ENCODE data around the gene CLSTN1.

DNA sequence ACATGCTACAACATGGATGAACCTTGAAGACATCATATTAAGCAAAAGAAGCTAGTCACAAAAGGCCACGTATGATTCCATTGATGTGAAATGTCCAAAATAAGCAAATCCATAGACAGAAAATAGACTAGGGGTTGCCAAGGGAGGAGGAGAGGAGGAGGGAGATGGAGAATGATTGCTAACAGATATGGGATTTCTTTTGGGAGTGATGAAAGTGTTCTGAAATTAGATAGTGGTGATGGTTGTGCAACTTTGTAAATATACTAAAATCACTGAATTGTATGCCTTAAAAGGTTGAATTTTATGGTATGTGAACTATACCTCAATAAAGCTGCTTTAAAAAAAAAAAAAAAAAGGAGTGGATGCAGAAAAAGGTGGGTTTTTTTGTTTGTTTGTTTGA is 7.6 kb downstream of the CLSTN1 start:
- no peak for TF ChIP-seq SUZ12 (IDR thresholded peaks at IDR 0.05; ENCODE audit: low read length)
- TF ChIP-seq HDAC6 (IDR thresholded peaks at IDR 0.05; ENCODE audit: low read depth, low read length) = no peak
- TF ChIP-seq, protein P1, sequence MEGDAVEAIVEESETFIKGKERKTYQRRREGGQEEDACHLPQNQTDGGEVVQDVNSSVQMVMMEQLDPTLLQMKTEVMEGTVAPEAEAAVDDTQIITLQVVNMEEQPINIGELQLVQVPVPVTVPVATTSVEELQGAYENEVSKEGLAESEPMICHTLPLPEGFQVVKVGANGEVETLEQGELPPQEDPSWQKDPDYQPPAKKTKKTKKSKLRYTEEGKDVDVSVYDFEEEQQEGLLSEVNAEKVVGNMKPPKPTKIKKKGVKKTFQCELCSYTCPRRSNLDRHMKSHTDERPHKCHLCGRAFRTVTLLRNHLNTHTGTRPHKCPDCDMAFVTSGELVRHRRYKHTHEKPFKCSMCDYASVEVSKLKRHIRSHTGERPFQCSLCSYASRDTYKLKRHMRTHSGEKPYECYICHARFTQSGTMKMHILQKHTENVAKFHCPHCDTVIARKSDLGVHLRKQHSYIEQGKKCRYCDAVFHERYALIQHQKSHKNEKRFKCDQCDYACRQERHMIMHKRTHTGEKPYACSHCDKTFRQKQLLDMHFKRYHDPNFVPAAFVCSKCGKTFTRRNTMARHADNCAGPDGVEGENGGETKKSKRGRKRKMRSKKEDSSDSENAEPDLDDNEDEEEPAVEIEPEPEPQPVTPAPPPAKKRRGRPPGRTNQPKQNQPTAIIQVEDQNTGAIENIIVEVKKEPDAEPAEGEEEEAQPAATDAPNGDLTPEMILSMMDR (IDR thresholded peaks at IDR 0.05; ENCODE audit: control extremely low read depth in 1 of 3, insufficient read depth in 1 of 3, low read depth in 1 of 3, low read length in 3 of 3) = no peak
- no peak for TF ChIP-seq CBX5 (IDR thresholded peaks at IDR 0.05; ENCODE audit: low read depth, low read length)
- no peak for TF ChIP-seq RAD21 (IDR thresholded peaks at IDR 0.05 in 1 of 2, conservative IDR thresholded peaks at IDR 0.05 in 1 of 2; ENCODE audit: low read depth in 2 of 2, low read length in 2 of 2)
- TF ChIP-seq EZH2 (IDR thresholded peaks at IDR 0.05; ENCODE audit: low read depth, low read length, severe bottlenecking) = no peak
- no peak for TF ChIP-seq JUN (IDR thresholded peaks at IDR 0.05; ENCODE audit: low read depth, low read length)
- TF ChIP-seq NRF1 (IDR thresholded peaks at IDR 0.05; ENCODE audit: low read depth, low read length) = no peak
- no peak for TF ChIP-seq SIN3A (conservative IDR thresholded peaks at IDR 0.05 in 1 of 2, IDR thresholded peaks at IDR 0.05 in 1 of 2; ENCODE audit: low read depth in 1 of 2, low read length in 2 of 2)
- no peak for TF ChIP-seq GABPA (IDR thresholded peaks at IDR 0.05; ENCODE audit: borderline replicate concordance, insufficient read depth, low read length)
- no peak for TF ChIP-seq SP1 (IDR thresholded peaks at IDR 0.05; ENCODE audit: low read depth, low read length)
- TF ChIP-seq GTF2F1 (IDR thresholded peaks at IDR 0.05; ENCODE audit: borderline replicate concordance, low read depth, low read length) = no peak
- TF ChIP-seq SAP30 (IDR thresholded peaks at IDR 0.05; ENCODE audit: insufficient read depth, insufficient replicate concordance, low read length) = no peak
- no peak for TF ChIP-seq TCF12 (IDR thresholded peaks at IDR 0.05; ENCODE audit: low read depth, low read length)

All from H1 (cell line).